BLaER1 treated with 17β-estradiol and CSF1 and Interleukin-3, amounts not matched to agents 10 nM and 100 nM (cell line): ENCODE data around the gene TMEM181.

Experiments used
- H3K27ac ChIP-seq, 11 experiments: shearing (Covaris generic); formaldehyde crosslinking; 2 replicates each; pipeline ENCODE4 v1.8.1; 2022
- H3K27me3 ChIP-seq, 11 experiments: shearing (Covaris generic); formaldehyde crosslinking; 2 replicates each; pipeline ENCODE4 v1.8.1; 2022
- H3K36me3 ChIP-seq, 11 experiments: shearing (Covaris generic); formaldehyde crosslinking; 2 replicates each; pipeline ENCODE4 v1.8.1; 2022
- H3K4me1 ChIP-seq, 10 experiments: shearing (Covaris generic); formaldehyde crosslinking; 2 replicates each; pipeline ENCODE4 v1.8.1; 2022
- H3K4me2 ChIP-seq, 11 experiments: shearing (Covaris generic); formaldehyde crosslinking; 2 replicates each; pipeline ENCODE4 v1.8.1; 2022
- H3K4me3 ChIP-seq, 10 experiments: shearing (Covaris generic); formaldehyde crosslinking; 2 replicates each; pipeline ENCODE4 v1.8.1; 2022
- H3K9ac ChIP-seq, 11 experiments: shearing (Covaris generic); formaldehyde crosslinking; 2 replicates each; pipeline ENCODE4 v1.8.1; 2022
- H3K9me3 ChIP-seq, 11 experiments: shearing (Covaris generic); formaldehyde crosslinking; replicated peaks in 1 of 11; 2 replicates each; pipeline ENCODE4 v1.8.1; 2022
- H4K20me1 ChIP-seq, 11 experiments: shearing (Covaris generic); formaldehyde crosslinking; 2 replicates each; pipeline ENCODE4 v1.8.1; 2022
- Cebpa-rat ChIP-seq, 11 experiments: shearing (Covaris generic); IDR thresholded peaks; 2 replicates each; pipeline ENCODE4 v1.8.1; 2022

Gene TMEM181

GRCh38 chr6:158528826-158529225 lies 31.1 kb upstream of the TMEM181 start:
- Histone ChIP-seq H3K4me2 (no peak overlapping the region), H3K27me3 (no peaks in the 10 kb centered on the region), H3K27ac (no peak overlapping the region), H3K4me3 (no peak overlapping the region), H3K9ac (no peak overlapping the region), H3K9me3 (peaks cover 14 to 25% (median 18%) of the 10 kb centered on the region in 11 experiments; a peak in 19 of 22 replicates), H3K36me3 (no peaks in the 10 kb centered on the region), H3K4me1 (no peaks in the 10 kb centered on the region), H4K20me1 (no peaks in the 10 kb centered on the region)
- no peak for TF ChIP-seq Cebpa-rat (IDR thresholded peaks at IDR 0.05)

GRCh38 chr6:158529629-158530028 lies 30.3 kb upstream of the TMEM181 start:
- H3K9ac ChIP-seq, result no peak overlapping the region
- no peak overlapping the region for H3K4me3 ChIP-seq
- no peaks in the 10 kb centered on the region for H3K27me3 ChIP-seq
- H4K20me1 ChIP-seq, result no peaks in the 10 kb centered on the region
- H3K36me3 ChIP-seq, result no peaks in the 10 kb centered on the region
- no peak overlapping the region for H3K27ac ChIP-seq
- H3K9me3 ChIP-seq, result peaks cover 14 to 20% (median 17%) of the 10 kb centered on the region in 11 experiments; a peak in 18 of 22 replicates
- TF ChIP-seq Cebpa-rat (IDR thresholded peaks at IDR 0.05), result no peak
- no peaks in the 10 kb centered on the region for H3K4me1 ChIP-seq
- no peak overlapping the region for H3K4me2 ChIP-seq

- H3K27me3 ChIP-seq, result peaks cover 5 to 11% (median 6%) of the 10 kb centered on the region in 11 experiments; a peak in 16 of 22 replicates
- H3K36me3 ChIP-seq, result no peaks in the 10 kb centered on the region
- H3K4me2 ChIP-seq, result no peak overlapping the region
- no peaks in the 10 kb centered on the region for H3K4me1 ChIP-seq
- H3K9me3 ChIP-seq, result peaks cover 18 to 24% (median 22%) of the 10 kb centered on the region in 11 experiments; a peak in 20 of 22 replicates
- no peak overlapping the region for H3K27ac ChIP-seq
- no peaks in the 10 kb centered on the region for H4K20me1 ChIP-seq
- no peak for TF ChIP-seq Cebpa-rat (IDR thresholded peaks at IDR 0.05)
- no peak overlapping the region for H3K9ac ChIP-seq
- no peak overlapping the region for H3K4me3 ChIP-seq
Observed at GRCh38 chr6:158531566-158531965, 28.3 kb upstream of the TMEM181 start.

- Histone ChIP-seq H3K9ac (no peak overlapping the region), H3K27me3 (peaks cover 7 to 15% (median 10%) of the 10 kb centered on the region in 11 experiments; a peak in 19 of 22 replicates), H3K4me2 (no peak overlapping the region), H3K4me1 (no peaks in the 10 kb centered on the region), H3K4me3 (no peak overlapping the region), H3K27ac (no peak overlapping the region), H4K20me1 (no peaks in the 10 kb centered on the region), H3K9me3 (peaks cover 16 to 24% (median 23%) of the 10 kb centered on the region in 11 experiments; a peak in 21 of 22 replicates), H3K36me3 (no peaks in the 10 kb centered on the region)
- no peak for TF ChIP-seq Cebpa-rat (IDR thresholded peaks at IDR 0.05)
Observed at GRCh38 chr6:158531970-158532369, 27.9 kb upstream of the TMEM181 start.

GRCh38 chr6:158536084-158536890 lies 23.6 kb upstream of the TMEM181 start:
- Histone ChIP-seq H3K4me1 (peaks cover 0 to 8% (median 0%) of the 10 kb centered on the region in 10 experiments; a peak in 1 of 20 replicates), H3K9ac (no peak overlapping the region), H3K27ac (no peak overlapping the region), H3K27me3 (peaks cover 13 to 30% (median 21%) of the 10 kb centered on the region in 11 experiments; a peak in 20 of 22 replicates), H4K20me1 (no peaks in the 10 kb centered on the region), H3K4me2 (no peak overlapping the region), H3K36me3 (no peaks in the 10 kb centered on the region), H3K4me3 (no peak overlapping the region; a peak in 1 of 20 replicates), H3K9me3 (peaks cover 6 to 16% (median 14%) of the 10 kb centered on the region in 11 experiments; a peak in 16 of 22 replicates)
- TF ChIP-seq Cebpa-rat (IDR thresholded peaks at IDR 0.05), result no peak

GRCh38 chr6:158536891-158537798 lies 22.7 kb upstream of the TMEM181 start:
- no peak overlapping the region for H3K27ac ChIP-seq
- no peak for TF ChIP-seq Cebpa-rat (IDR thresholded peaks at IDR 0.05)
- peaks cover 0 to 8% (median 0%) of the 10 kb centered on the region in 10 experiments; a peak in 1 of 20 replicates for H3K4me1 ChIP-seq
- H4K20me1 ChIP-seq, result no peaks in the 10 kb centered on the region
- peaks cover 6 to 16% (median 14%) of the 10 kb centered on the region in 11 experiments; a peak in 16 of 22 replicates for H3K9me3 ChIP-seq
- no peak overlapping the region for H3K9ac ChIP-seq
- H3K36me3 ChIP-seq, result no peaks in the 10 kb centered on the region
- no peak overlapping the region for H3K4me2 ChIP-seq
- peaks cover 13 to 30% (median 21%) of the 10 kb centered on the region in 11 experiments; a peak in 20 of 22 replicates for H3K27me3 ChIP-seq
- no peak overlapping the region for H3K4me3 ChIP-seq

- Histone ChIP-seq H3K4me2 (peak overlapping the region in 2 of 11 experiments; percentile 3 to 4; a peak in 1 of 22 replicates), H3K27ac (no peak overlapping the region), H3K36me3 (no peaks in the 10 kb centered on the region), H3K9me3 (peaks cover 6 to 16% (median 14%) of the 10 kb centered on the region in 11 experiments; a peak in 16 of 22 replicates), H4K20me1 (no peaks in the 10 kb centered on the region), H3K9ac (no peak overlapping the region), H3K27me3 (peaks cover 13 to 30% (median 21%) of the 10 kb centered on the region in 11 experiments; a peak in 20 of 22 replicates), H3K4me1 (peaks cover 0 to 8% (median 0%) of the 10 kb centered on the region in 10 experiments; a peak in 1 of 20 replicates), H3K4me3 (no peak overlapping the region)
- no peak for TF ChIP-seq Cebpa-rat (IDR thresholded peaks at IDR 0.05)
Observed at GRCh38 chr6:158538741-158539140, 21.1 kb upstream of the TMEM181 start.

- Histone ChIP-seq H3K4me3 (no peak overlapping the region), H3K9ac (no peak overlapping the region), H3K4me1 (peaks cover 0 to 8% (median 0%) of the 10 kb centered on the region in 10 experiments; a peak in 1 of 20 replicates), H3K4me2 (0 out of 22 replicates have a peak overlapping the region, but pooled peaks of 2 of the 11 experiments have one; percentile 4 to 8), H3K27ac (no peak overlapping the region), H3K9me3 (peaks cover 6 to 16% (median 14%) of the 10 kb centered on the region in 11 experiments; a peak in 16 of 22 replicates), H3K27me3 (peaks cover 13 to 30% (median 21%) of the 10 kb centered on the region in 11 experiments; a peak in 20 of 22 replicates), H3K36me3 (no peaks in the 10 kb centered on the region), H4K20me1 (no peaks in the 10 kb centered on the region)
- TF ChIP-seq Cebpa-rat (IDR thresholded peaks at IDR 0.05), result no peak
Observed at GRCh38 chr6:158539413-158539812, 20.5 kb upstream of the TMEM181 start.
